ENCODE measurements around the gene PRPF31.

Gene PRPF31, protein sequence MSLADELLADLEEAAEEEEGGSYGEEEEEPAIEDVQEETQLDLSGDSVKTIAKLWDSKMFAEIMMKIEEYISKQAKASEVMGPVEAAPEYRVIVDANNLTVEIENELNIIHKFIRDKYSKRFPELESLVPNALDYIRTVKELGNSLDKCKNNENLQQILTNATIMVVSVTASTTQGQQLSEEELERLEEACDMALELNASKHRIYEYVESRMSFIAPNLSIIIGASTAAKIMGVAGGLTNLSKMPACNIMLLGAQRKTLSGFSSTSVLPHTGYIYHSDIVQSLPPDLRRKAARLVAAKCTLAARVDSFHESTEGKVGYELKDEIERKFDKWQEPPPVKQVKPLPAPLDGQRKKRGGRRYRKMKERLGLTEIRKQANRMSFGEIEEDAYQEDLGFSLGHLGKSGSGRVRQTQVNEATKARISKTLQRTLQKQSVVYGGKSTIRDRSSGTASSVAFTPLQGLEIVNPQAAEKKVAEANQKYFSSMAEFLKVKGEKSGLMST

DNA sequence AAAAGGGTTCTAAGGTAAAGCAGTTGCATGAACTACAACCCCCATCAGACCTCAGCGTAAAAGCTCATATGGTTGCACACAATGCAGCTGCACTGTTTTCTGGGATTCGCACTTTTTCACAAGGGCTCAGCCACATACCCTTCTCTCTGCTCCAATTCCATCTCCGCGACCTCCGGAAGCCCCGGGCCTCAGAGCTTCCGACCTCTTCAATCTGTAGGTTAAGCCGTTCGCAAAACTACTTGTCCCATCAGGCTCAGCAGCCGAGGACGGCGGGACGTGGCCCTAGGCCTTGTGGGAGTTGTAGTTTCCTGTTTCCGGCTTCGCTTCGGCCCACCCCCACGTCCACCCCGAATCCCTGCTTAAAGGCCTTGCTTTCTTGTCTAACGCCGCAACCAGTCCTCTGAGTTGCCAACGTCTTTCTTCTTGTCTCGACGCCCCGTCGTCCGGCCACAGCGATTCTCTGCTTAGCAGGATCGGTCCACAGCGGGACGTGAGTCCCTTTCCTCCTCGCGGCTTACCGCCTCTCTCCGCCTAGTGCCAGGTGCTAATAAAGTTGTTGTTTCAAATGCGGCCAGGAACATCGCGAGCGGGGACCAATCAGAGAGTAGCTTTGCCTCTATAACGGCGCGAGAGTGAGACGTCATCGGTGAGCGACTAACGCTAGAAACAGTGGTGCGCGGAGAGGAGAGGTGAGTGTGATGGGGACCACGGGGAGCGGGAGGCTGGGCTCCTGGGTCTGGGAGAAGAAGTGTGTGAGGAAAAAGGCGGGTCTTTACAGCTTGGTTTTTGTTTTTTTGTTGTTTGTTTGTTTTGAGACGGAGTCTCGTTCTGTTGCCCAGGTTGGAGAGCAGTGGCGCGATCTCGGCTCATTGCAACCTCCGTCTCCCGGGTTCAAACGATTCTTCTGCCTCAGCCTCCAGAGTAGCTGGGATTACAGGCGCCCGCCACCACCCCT lies at the start of gene PRPF31, which contains the start of gene TFPT:
PRPF31 (plus strand) TSS at position 646 of the 955 bp plus-strand sequence. CDS start 2,525 bp downstream, outside the sequence.
TFPT (minus strand) TSS at position 549 of the 955 bp plus-strand sequence; CDS start at position 161, 388 bp downstream.
- no peak for TF ChIP-seq CTCF (conservative IDR thresholded peaks at IDR 0.05; ENCODE audit: low read length)
- peak; percentile 97 for DNase-seq (ENCODE audit: low read depth)
- H3K4me3 ChIP-seq (ENCODE audit: low read length), result peak within 1 kb of the TSS; percentile 95

GRCh38 chr19:54069470-54069869 lies 46.1 kb upstream of the PRPF31 start:
- no peak overlapping the region for H3K4me3 ChIP-seq (ENCODE audit: low read length)
- DNase-seq (ENCODE audit: low read depth), result no peak
- TF ChIP-seq CTCF (conservative IDR thresholded peaks at IDR 0.05; ENCODE audit: low read length), result no peak

DNA sequence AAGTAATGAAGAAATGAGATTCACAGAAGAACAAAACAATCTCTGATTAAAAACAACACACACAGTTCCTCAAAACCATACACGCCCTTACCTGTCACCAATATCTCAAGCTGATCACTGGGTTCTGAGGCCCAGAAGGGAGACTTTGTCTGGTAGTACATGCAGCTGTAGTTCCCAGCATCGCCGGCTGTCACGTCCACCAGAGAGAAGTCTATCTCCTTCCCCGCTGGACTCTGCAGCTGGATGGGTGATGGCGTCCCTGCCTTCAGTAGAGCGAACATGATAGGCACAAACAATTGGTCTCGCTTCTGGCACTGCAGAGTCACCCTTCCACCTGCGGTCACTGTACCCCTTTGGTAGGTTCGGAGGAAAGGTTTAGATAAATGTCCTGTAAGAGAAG lies 41.7 kb upstream of the PRPF31 start:
- no peak for DNase-seq (ENCODE audit: low read depth)
- H3K4me3 ChIP-seq (ENCODE audit: low read length), result no peak overlapping the region
- no peak for TF ChIP-seq CTCF (conservative IDR thresholded peaks at IDR 0.05; ENCODE audit: low read length)

DNA sequence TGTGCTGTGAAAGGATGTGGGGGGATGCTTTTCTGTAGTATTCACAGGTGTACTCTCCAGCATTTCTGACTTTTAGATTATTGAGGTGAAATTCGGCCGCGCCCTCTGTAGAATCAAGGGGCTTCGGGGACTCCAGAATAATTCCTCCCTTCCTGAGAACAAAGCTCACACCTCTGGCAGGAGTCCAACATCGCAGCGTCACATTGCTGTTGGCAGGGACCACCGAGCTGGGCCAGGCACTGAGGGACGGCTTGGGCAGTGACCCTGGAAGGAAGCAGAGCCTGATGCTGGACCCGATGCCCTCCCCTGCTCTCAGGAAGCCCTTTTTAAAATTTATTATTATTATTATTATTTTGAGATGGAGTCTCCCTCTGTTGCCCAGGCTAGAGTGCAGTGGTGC lies 40.7 kb upstream of the PRPF31 start:
- no peak for DNase-seq (ENCODE audit: low read depth)
- no peak overlapping the region for H3K4me3 ChIP-seq (ENCODE audit: low read length)
- no peak for TF ChIP-seq CTCF (conservative IDR thresholded peaks at IDR 0.05; ENCODE audit: low read length)

DNA sequence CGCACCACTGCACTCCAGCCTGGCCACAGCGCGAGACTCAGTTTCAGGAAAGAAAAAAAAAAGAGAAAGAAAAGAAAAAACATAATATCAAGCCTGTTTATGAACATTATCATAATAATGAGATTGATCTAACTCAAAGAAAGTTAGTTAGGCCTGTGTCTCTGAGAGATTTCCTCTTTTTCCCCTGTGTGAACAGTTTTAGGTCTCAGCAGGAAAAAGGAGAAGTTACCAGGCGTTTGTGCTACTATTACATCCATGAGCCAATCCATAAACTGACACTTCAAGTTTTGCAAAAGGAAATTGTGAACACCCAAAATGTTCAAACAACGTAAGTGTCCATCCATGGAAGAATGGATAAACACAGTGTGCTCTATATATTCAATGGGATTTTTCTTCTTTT lies 38.2 kb upstream of the PRPF31 start:
- no peak for TF ChIP-seq CTCF (conservative IDR thresholded peaks at IDR 0.05; ENCODE audit: low read length)
- DNase-seq (ENCODE audit: low read depth), result no peak
- no peak overlapping the region for H3K4me3 ChIP-seq (ENCODE audit: low read length)

- no peak within 1 kb of the TSS for H3K4me3 ChIP-seq (ENCODE audit: low read length)
- TF ChIP-seq CTCF (conservative IDR thresholded peaks at IDR 0.05; ENCODE audit: low read length), result no peak
- DNase-seq (ENCODE audit: low read depth), result no peak
These were observed 34.5 kb upstream of the PRPF31 start, which contains the start of gene TARM1 for GRCh38 chr19:54081032-54081431. TSS of gene TARM1 (minus strand) at chr19:54081365. CDS start at chr19:54081340, 25 bp downstream.
